Endothelial cell of umbilical vein (primary cell): ENCODE measurements around the gene KCNJ6. TPM values are rescaled to one million over a fixed set of nuclear protein-coding genes. Genes with fewer than 3 reads are reported as not detected.

Experiments used
- BruUV-seq: library from RNA; stranded (reverse); fragments of 400-500 nt; replicated peaks from 2 replicates; lab custom pipeline; 2021; lab: Mats Ljungman, UMichigan
- CTCF ChIA-PET: fragments of 300-600, 350-600 bp; sonication (Branson Sonifier 250); formaldehyde crosslinking; loops from one replicate; lab custom pipeline; 2021; ENCODE audit warnings: antibody characterized with exemption, inconsistent platforms; lab: Charles Lee
- POLR2A ChIA-PET: fragments of 300-600, 350-600 bp; sonication (Branson Sonifier 250); formaldehyde crosslinking; loops from one replicate; lab custom pipeline; 2021; ENCODE audit warnings: antibody characterized with exemption, inconsistent platforms; lab: Charles Lee
- DNase-seq: peaks from one replicate; pipeline ENCODE4 v3.0.0-alpha.2; 2011; ENCODE audit warnings: low read depth, low spot score
- FAIRE-seq: peaks from 2 replicates; lab custom pipeline; 2011; peaks lifted over from hg19 to GRCh38; lab: Jason Lieb, UNC
- H2AFZ ChIP-seq: 2 replicates; pipeline ENCODE4 v1.6.0; 2012; ENCODE audit warnings: low read depth, low read length, control low read depth, inconsistent platforms
- H3K27ac ChIP-seq: 2 replicates; pipeline ENCODE4 v1.5.1; 2011; ENCODE audit warnings: low read depth, mild to moderate bottlenecking, control low read depth, low read length, moderate library complexity; ENCODE audit not compliant: insufficient read depth
- H3K27me3 ChIP-seq, 2 experiments: 2 replicates each; pipeline versions ENCODE4 v1.6.0 to v1.6.1; 2011; ENCODE audit warnings: low read length in 2 of 2, mixed read lengths in 1 of 2; ENCODE audit not compliant: control insufficient read depth in 2 of 2, insufficient read depth in 2 of 2
- H3K36me3 ChIP-seq, 2 experiments: 2 replicates in 1 of 2; 3 replicates in 1 of 2; pipeline ENCODE4 v1.5.1; 2011; ENCODE audit warnings: low read length in 2 of 2, mild to moderate bottlenecking in 1 of 2, moderate library complexity in 1 of 2; ENCODE audit not compliant: control insufficient read depth in 2 of 2, insufficient read depth in 2 of 2; ENCODE audit errors: extremely low read depth in 1 of 2
- H3K4me1 ChIP-seq: 3 replicates; pipeline ENCODE4 v1.5.1; 2011; ENCODE audit warnings: mild to moderate bottlenecking, low read length; ENCODE audit not compliant: control insufficient read depth, insufficient read depth; ENCODE audit errors: extremely low read depth
- H3K4me2 ChIP-seq: 2 replicates; pipeline ENCODE4 v1.6.1; 2011; ENCODE audit warnings: low read length, control low read depth, mixed read lengths; ENCODE audit not compliant: insufficient read depth
- H3K4me3 ChIP-seq, 3 experiments: fragments of 200-600 bp in 1 of 3; sonication (generic), shearing (Covaris generic) in 1 of 3; replicated peaks in 1 of 3; 2 replicates each; pipeline ENCODE4 v1.5.1; 2011 to 2016; ENCODE audit warnings: control low read depth in 3 of 3, low read length in 3 of 3, mild to moderate bottlenecking in 2 of 3, inconsistent platforms in 1 of 3, low read depth in 1 of 3, moderate library complexity in 1 of 3; ENCODE audit not compliant: insufficient read depth in 1 of 3
- H3K79me2 ChIP-seq: 2 replicates; pipeline ENCODE4 v1.6.0; 2012; ENCODE audit warnings: low read length, inconsistent platforms; ENCODE audit not compliant: control insufficient read depth, insufficient read depth
- H3K9ac ChIP-seq: replicated peaks from 2 replicates; pipeline ENCODE3; 2011; ENCODE audit warnings: low read length, control low read depth; ENCODE audit not compliant: insufficient read depth; ENCODE audit errors: extremely low read depth
- H3K9me1 ChIP-seq: replicated peaks from 3 replicates; pipeline ENCODE4 v1.6.0; 2011; ENCODE audit warnings: mild to moderate bottlenecking, low read length; ENCODE audit not compliant: control insufficient read depth, insufficient read depth; ENCODE audit errors: extremely low read depth
- H3K9me3 ChIP-seq: replicated peaks from 2 replicates; pipeline ENCODE4 v1.5.1; 2012; ENCODE audit warnings: low read length, inconsistent platforms; ENCODE audit not compliant: control insufficient read depth, insufficient read depth
- H4K20me1 ChIP-seq: replicated peaks from 2 replicates; pipeline ENCODE3; 2011; ENCODE audit warnings: mild to moderate bottlenecking, low read length; ENCODE audit not compliant: control insufficient read depth, insufficient read depth; ENCODE audit errors: extremely low read depth
- EZH2 ChIP-seq: IDR thresholded peaks from 2 replicates; pipeline ENCODE4 v1.6.1; 2012; ENCODE audit warnings: borderline replicate concordance, low read depth, mild to moderate bottlenecking, moderate library complexity, low read length, inconsistent platforms; ENCODE audit not compliant: severe bottlenecking
- FOS ChIP-seq: IDR thresholded peaks from 2 replicates; pipeline ENCODE4 v1.6.1; 2011; ENCODE audit warnings: mild to moderate bottlenecking, low read length, moderate library complexity, borderline replicate concordance; ENCODE audit not compliant: insufficient read depth
- GATA2 ChIP-seq: IDR thresholded peaks from 2 replicates; pipeline ENCODE4 v1.7.0; 2011; ENCODE audit warnings: low read depth, mild to moderate bottlenecking, moderate library complexity, mixed read lengths, low read length; ENCODE audit not compliant: insufficient read length, insufficient read depth
- JUN ChIP-seq: IDR thresholded peaks from 2 replicates; pipeline ENCODE4 v1.6.1; 2011; ENCODE audit warnings: borderline replicate concordance, low read depth; ENCODE audit not compliant: insufficient read length, insufficient read depth
- MYC ChIP-seq: IDR thresholded peaks from one replicate; pipeline ENCODE4 v1.6.1; 2011; ENCODE audit warnings: mild to moderate bottlenecking, low read depth, low read length
- POLR2A ChIP-seq: IDR thresholded peaks from 2 replicates; pipeline ENCODE4 v1.6.1; 2012; ENCODE audit warnings: low read depth, mild to moderate bottlenecking, control low read depth, low read length
- POLR2AphosphoS5 ChIP-seq: IDR thresholded peaks from 2 replicates; pipeline ENCODE4 v1.6.1; 2012; ENCODE audit warnings: low read depth, mild to moderate bottlenecking, control low read depth, low read length, moderate library complexity; ENCODE audit not compliant: insufficient read depth
- dilution Hi-C: fragments of 300-500 bp; cut with MboI; formaldehyde crosslinking; loops from one replicate; pipeline ENCODE4 v1.15.0; 2019; ENCODE audit warnings: low sequenced_read_pairs; ENCODE audit not compliant: extremely low pct_ligation_motif_present
- intact Hi-C: fragments of 100-400 bp; cut with micrococcal nuclease; formaldehyde crosslinking; loops from one replicate; pipeline ENCODE4 v1.10.0; 2022
- polyA plus RNA-seq, 4 experiments: library from polyadenylated mRNA; depleted of rRNA in 3 of 4; stranded (reverse) in 3 of 4; unstranded in 1 of 4; fragments of >200 nt; gene quantifications; 2 replicates each; pipeline versions ENCODE4 v1.2.1 to v1.2.3, GENCODE V29; 2011 to 2012; ENCODE audit warnings: missing spikeins in 1 of 4
- total RNA-seq: library from RNA; stranded (reverse); gene quantifications from 2 replicates; pipeline ENCODE4 v1.2.3, GENCODE V29; 2021
- TF ChIP-seq, protein P1 (sequence below): IDR thresholded peaks from 2 replicates; pipeline ENCODE4 v1.6.1; 2011; ENCODE audit not compliant: insufficient read depth, insufficient read length
- TF ChIP-seq, protein P2 (sequence below), 2 donors: IDR thresholded peaks; 1 replicate in 1 of 2; 2 replicates in 1 of 2; pipeline ENCODE4 v1.5.1; 2011; ENCODE audit warnings: low read length in 2 of 2, mild to moderate bottlenecking in 2 of 2, moderate library complexity in 2 of 2, control low read depth in 1 of 2, inconsistent platforms in 1 of 2, low read depth in 1 of 2; ENCODE audit not compliant: insufficient read depth in 1 of 2; ENCODE audit errors: extremely low read depth in 1 of 2

KCNJ6 gene
- total and polyA plus RNA-seq, 2 donors (not counting 3 experiments of a cell fraction or from before 2014, with no cell fraction given), result not detected

DNA sequence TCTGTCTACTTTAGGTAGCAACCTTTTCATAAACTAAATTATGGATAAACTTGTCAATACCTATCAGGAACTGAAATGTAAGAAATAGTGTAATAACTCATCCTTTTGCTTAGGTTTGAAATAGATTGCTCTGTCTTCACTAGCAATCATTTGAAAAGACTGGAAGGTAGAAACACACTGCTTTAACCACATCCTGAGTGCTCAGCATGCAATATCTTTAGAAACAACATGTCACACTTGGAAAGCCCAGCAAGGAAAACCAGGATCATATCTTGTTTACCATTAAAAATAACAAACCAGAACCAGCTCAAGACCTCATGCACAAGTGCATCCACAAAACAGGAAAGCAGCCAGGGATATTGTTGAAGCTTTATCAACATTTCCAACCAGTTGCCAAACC, 3.6 kb downstream of the KCNJ6 start:
- Histone ChIP-seq H4K20me1 (no peaks in the 10 kb centered on the region), H3K36me3 (no peaks in the 10 kb centered on the region), H3K79me2 (no peaks in the 10 kb centered on the region), H3K4me2 (no peak overlapping the region), H3K27ac (no peak overlapping the region), H2AFZ (no peak overlapping the region), H3K9ac (no peak overlapping the region), H3K4me1 (no peaks in the 10 kb centered on the region), H3K4me3 (no peak overlapping the region), H3K9me3 (no peaks in the 10 kb centered on the region), H3K9me1 (no peaks in the 10 kb centered on the region), H3K27me3 (peaks cover 32 to 49% of the 10 kb centered on the region in 2 experiments)
- dilution Hi-C loops (no loop called here), intact Hi-C loops (loop anchor here (10.0 kb wide), 1 partner anchor 442 kb away; no protein-coding TSS in a partner anchor)
- no peak for TF ChIP-seq POLR2AphosphoS5
- no peak for TF ChIP-seq JUN
- TF ChIP-seq FOS, result no peak
- no peak for TF ChIP-seq GATA2
- no peak for TF ChIP-seq EZH2
- TF ChIP-seq, protein P1, sequence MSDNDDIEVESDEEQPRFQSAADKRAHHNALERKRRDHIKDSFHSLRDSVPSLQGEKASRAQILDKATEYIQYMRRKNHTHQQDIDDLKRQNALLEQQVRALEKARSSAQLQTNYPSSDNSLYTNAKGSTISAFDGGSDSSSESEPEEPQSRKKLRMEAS, result no peak
- TF ChIP-seq POLR2A, result no peak
- TF ChIP-seq, protein P2, sequence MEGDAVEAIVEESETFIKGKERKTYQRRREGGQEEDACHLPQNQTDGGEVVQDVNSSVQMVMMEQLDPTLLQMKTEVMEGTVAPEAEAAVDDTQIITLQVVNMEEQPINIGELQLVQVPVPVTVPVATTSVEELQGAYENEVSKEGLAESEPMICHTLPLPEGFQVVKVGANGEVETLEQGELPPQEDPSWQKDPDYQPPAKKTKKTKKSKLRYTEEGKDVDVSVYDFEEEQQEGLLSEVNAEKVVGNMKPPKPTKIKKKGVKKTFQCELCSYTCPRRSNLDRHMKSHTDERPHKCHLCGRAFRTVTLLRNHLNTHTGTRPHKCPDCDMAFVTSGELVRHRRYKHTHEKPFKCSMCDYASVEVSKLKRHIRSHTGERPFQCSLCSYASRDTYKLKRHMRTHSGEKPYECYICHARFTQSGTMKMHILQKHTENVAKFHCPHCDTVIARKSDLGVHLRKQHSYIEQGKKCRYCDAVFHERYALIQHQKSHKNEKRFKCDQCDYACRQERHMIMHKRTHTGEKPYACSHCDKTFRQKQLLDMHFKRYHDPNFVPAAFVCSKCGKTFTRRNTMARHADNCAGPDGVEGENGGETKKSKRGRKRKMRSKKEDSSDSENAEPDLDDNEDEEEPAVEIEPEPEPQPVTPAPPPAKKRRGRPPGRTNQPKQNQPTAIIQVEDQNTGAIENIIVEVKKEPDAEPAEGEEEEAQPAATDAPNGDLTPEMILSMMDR (IDR thresholded peaks at IDR 0.05; ENCODE audit: extremely low read depth in 1 of 2, insufficient read depth in 1 of 2, low read depth in 1 of 2, low read length in 2 of 2), result no peak
- no peak for TF ChIP-seq MYC
- ChIA-PET CTCF (no interaction called here), POLR2A (no interaction called here)
- DNase-seq, result no peak
- FAIRE-seq, result no peak
- no TSS peak for BruUV-seq
